HepG2 (cell line): ENCODE results near the gene RTN4. TPM values are rescaled to one million over a fixed set of nuclear protein-coding genes. Genes with fewer than 3 reads are reported as not detected.

Experiments
- ARID3A ChIP-seq: IDR thresholded peaks from 2 replicates; pipeline ENCODE4 v1.6.1; 2012; ENCODE audit warnings: low read depth, low read length, improper control_type of control experiment
- ATF3 ChIP-seq: sonication (generic); formaldehyde crosslinking; IDR thresholded peaks from 2 replicates; pipeline ENCODE4 v1.4.0; 2020; ENCODE audit warnings: missing genetic modification reagents
- ATF4 ChIP-seq, 2 experiments: fragments of 450-650 bp in 1 of 2; sonication (generic) in 1 of 2; formaldehyde crosslinking; IDR thresholded peaks; 2 replicates each; pipeline versions ENCODE4 v1.5.0 to v1.8.0; 2020 to 2022; ENCODE audit warnings: mild to moderate bottlenecking in 1 of 2, missing genetic modification reagents in 1 of 2
- GABPA ChIP-seq, 2 experiments: IDR thresholded peaks; 2 replicates each; pipeline ENCODE4 v1.6.1; 2011 to 2016; ENCODE audit warnings: low read depth in 2 of 2, low read length in 1 of 2, missing biosample characterization in 1 of 2, missing genetic modification characterization in 1 of 2
- HBP1 ChIP-seq: IDR thresholded peaks from 2 replicates; pipeline ENCODE4 v1.6.1; 2016; ENCODE audit warnings: low read depth, control low read depth
- HMGA1 ChIP-seq: sonication (generic); formaldehyde crosslinking; conservative IDR thresholded peaks from 2 replicates; pipeline ENCODE4 v1.4.0; 2020; ENCODE audit warnings: missing genetic modification reagents
- HOMEZ ChIP-seq: IDR thresholded peaks from 2 replicates; pipeline ENCODE4 v1.6.1; 2016; ENCODE audit warnings: low read depth
- NR3C1 ChIP-seq: sonication (generic); formaldehyde crosslinking; IDR thresholded peaks from 2 replicates; pipeline ENCODE4 v1.4.0; 2020; ENCODE audit warnings: missing genetic modification reagents
- POLR2AphosphoS5 ChIP-seq: IDR thresholded peaks from 2 replicates; pipeline ENCODE4 v1.6.1; 2012; ENCODE audit warnings: low read depth, low read length
- TFDP1 ChIP-seq: IDR thresholded peaks from 2 replicates; pipeline ENCODE4 v1.6.1; 2016; ENCODE audit warnings: missing compliant biosample characterization, missing genetic modification reagents, borderline replicate concordance
- ZBTB25 ChIP-seq: IDR thresholded peaks from 2 replicates; pipeline ENCODE4 v1.6.1; 2018; ENCODE audit warnings: missing genetic modification reagents
- ZFP36L1 ChIP-seq: sonication (generic); formaldehyde crosslinking; IDR thresholded peaks from 2 replicates; pipeline ENCODE4 v1.8.0; 2022; ENCODE audit warnings: mild to moderate bottlenecking, missing genetic modification reagents, moderate library complexity
- ZHX1 ChIP-seq: sonication (generic); formaldehyde crosslinking; IDR thresholded peaks from 2 replicates; pipeline ENCODE4 v1.8.1; 2022; ENCODE audit warnings: low read depth, mild to moderate bottlenecking, missing genetic modification reagents
- ZNF337 ChIP-seq: sonication (generic); formaldehyde crosslinking; IDR thresholded peaks from 2 replicates; pipeline ENCODE4 v1.5.1; 2020; ENCODE audit warnings: missing genetic modification reagents, low read depth, mild to moderate bottlenecking, borderline replicate concordance
- ZNF788 ChIP-seq: sonication (generic); formaldehyde crosslinking; IDR thresholded peaks from 2 replicates; pipeline ENCODE4 v1.5.0; 2020; ENCODE audit warnings: mild to moderate bottlenecking, missing genetic modification reagents, borderline replicate concordance
- polyA plus RNA-seq, 8 experiments: library from polyadenylated mRNA; depleted of rRNA in 3 of 8; stranded (reverse) in 7 of 8; unstranded in 1 of 8; fragments of >200 nt; fragmentation: Illumina TruSeq in 4 of 8; extraction: Trizol in 4 of 8; gene quantifications; 2 replicates each; pipeline versions ENCODE4 v1.2.1 to v1.2.3, GENCODE V29; 2011 to 2016; ENCODE audit warnings: low read depth in 4 of 8, missing spikeins in 1 of 8, mixed read lengths in 1 of 8; ENCODE audit not compliant: insufficient read depth in 1 of 8
- total RNA-seq, 5 experiments: library from RNA; depleted of rRNA; stranded (reverse); fragments of >200 nt; fragmentation: Illumina TruSeq; extraction: Trizol; gene quantifications; 2 replicates each; pipeline ENCODE4 v1.2.3, GENCODE V29; 2016; ENCODE audit warnings: low read depth in 1 of 5

The RTN4 gene
- total and polyA plus RNA-seq, 2 of the 13 experiments (the other 11 are each of a cell fraction or from before 2014, with no cell fraction given), result 98.4 to 133 TPM

DNA sequence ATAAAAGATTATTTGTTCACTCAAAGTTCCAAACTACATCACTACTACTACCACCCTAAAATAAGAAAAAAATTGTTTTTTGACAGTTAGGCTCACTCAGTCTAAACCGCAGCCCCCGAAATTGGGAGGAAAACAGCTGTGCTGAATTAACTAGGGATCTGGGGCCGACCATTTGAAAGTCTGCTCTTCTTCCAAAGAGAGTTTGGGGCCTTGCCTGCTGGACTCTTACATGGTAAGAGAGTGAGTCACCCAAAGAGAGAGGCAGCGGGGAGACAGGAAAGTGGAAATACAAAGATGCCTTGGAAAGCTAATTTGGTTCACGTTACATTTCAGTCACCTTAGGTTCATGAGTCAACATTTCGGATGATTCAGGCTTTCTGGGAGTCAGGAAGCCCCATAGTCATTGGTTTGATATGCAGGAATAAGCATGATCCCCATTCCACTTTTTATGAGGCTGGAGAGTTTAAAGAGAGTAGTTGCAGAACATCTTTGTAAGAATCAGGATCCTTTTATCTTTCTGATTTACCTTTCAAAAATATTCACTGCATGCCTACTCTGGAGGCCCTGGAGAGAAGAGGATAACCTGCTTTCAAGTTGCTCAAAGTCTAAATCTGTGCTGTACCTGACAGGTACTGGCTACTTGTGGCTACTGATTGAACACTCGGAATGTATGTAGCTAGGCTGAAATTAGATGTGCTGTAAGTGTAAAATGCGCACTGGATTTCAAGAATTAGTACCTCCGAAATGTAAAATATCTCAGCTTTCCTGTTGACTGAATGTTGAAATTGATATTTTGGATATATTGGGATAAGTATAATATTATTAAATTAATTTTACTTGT, 995 bp upstream of the RTN4 start (continued):
- no peak for TF ChIP-seq TFDP1
- TF ChIP-seq GABPA (IDR thresholded peaks at IDR 0.05; ENCODE audit: low read depth, low read length), result no peak
- no peak for TF ChIP-seq GABPA (CRISPR knock-in tag; IDR thresholded peaks at IDR 0.05; ENCODE audit: low read depth)
- no peak for TF ChIP-seq POLR2AphosphoS5
- peak; percentile 15 for TF ChIP-seq ZBTB25 (CRISPR knock-in tag)
- no peak for TF ChIP-seq NR3C1 (CRISPR knock-in tag)
- TF ChIP-seq ZFP36L1 (CRISPR knock-in tag), result peak; percentile 41; the same call in 1 of the 2 replicates
- peak in 1 of 2 experiments; percentile 20; a peak in 1 of 4 replicates for TF ChIP-seq ATF4 (CRISPR knock-in tag; IDR thresholded peaks at IDR 0.05)
- no peak for TF ChIP-seq ZNF337
- peak; percentile 48; the same call in 1 of the 2 replicates for TF ChIP-seq ATF3 (CRISPR knock-in tag)
- TF ChIP-seq HMGA1, result no peak
- 0 out of 2 replicates have a peak, but pooled peaks have one; percentile 28 for TF ChIP-seq HOMEZ
- no peak for TF ChIP-seq ZNF788 (CRISPR knock-in tag)
- TF ChIP-seq HBP1, result 0 out of 2 replicates have a peak, but pooled peaks have one; percentile 47
- TF ChIP-seq ZHX1 (CRISPR knock-in tag), result 0 out of 2 replicates have a peak, but pooled peaks have one; percentile 26
- peak; percentile 44; the same call in 1 of the 2 replicates for TF ChIP-seq ARID3A
